ENCODE data around the gene YJEFN3.

Gene YJEFN3

DNA sequence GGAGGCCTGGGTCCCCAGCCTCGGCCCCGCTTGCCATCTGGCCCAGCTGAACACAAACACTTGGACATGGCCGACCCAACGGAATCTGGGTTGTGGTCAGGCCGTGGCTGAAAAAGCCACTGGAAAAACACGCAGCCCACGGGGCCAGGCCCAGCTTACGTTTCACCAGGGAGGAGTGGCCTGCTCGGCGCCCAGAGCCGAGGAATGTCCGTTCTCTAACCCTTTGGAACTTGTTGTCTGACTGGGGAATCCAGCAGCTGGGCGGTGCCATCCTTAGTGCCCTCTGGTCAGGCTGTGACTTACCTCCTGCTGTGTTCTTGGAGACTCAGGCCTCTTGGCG, 23.1 kb downstream of the YJEFN3 start:
- TF ChIP-seq ZNF384 (IDR thresholded peaks at IDR 0.05) (no peak), CTBP1 (IDR thresholded peaks at IDR 0.05; ENCODE audit: borderline replicate concordance) (no peak), SUZ12 (IDR thresholded peaks at IDR 0.05) (no peak), FOXM1 (IDR thresholded peaks at IDR 0.05; ENCODE audit: borderline replicate concordance) (no peak), SP1 (IDR thresholded peaks at IDR 0.05) (no peak)
- DNase-seq (ENCODE audit: extremely low spot score) = no peak
- CTCF ChIA-PET = interaction anchor here (1.6 to 5.1 kb wide), 2 partner anchors 20 to 21 kb away, joined by 3 to 40 read pairs; no protein-coding TSS in a partner anchor
- POLR2A ChIA-PET = no interaction called here

DNA sequence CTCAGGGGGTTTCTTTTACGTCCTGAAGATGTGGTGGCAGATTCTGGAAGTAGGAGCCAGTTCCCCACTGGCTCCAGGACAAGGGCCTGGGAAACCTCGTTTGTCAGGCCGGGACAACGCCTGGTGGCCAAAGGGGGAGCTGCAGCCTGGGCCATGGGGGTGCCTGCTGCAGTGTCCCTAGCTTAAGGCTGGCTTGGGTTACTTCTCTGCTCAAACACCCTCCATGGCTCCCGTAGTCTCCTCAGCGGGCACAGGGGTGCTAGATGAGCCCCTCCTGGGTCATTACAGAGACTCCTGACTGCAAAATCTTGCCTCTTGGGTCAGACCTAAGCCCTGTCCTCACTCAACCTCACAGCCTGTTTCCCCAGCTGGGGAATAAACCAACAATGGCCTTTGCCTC, 24.1 kb downstream of the YJEFN3 start:
- TF ChIP-seq LEF1 (IDR thresholded peaks at IDR 0.05; ENCODE audit: borderline replicate concordance) (no peak), PKNOX1 (IDR thresholded peaks at IDR 0.05) (no peak), SP1 (IDR thresholded peaks at IDR 0.05) (no peak), NFRKB (IDR thresholded peaks at IDR 0.05) (no peak), ARNT (IDR thresholded peaks at IDR 0.05) (no peak), CTBP1 (IDR thresholded peaks at IDR 0.05; ENCODE audit: borderline replicate concordance) (no peak), FOXA1 (IDR thresholded peaks at IDR 0.05) (no peak), ZNF384 (IDR thresholded peaks at IDR 0.05) (no peak), FOXM1 (IDR thresholded peaks at IDR 0.05; ENCODE audit: borderline replicate concordance) (no peak), HDGF (IDR thresholded peaks at IDR 0.05; ENCODE audit: borderline replicate concordance) (no peak), FOXK2 (IDR thresholded peaks at IDR 0.05) (no peak), L3MBTL2 (conservative IDR thresholded peaks at IDR 0.05) (no peak)
- DNase-seq (ENCODE audit: extremely low spot score) = peak; percentile 76
- CTCF ChIA-PET = interaction anchor here (0.7 to 5.1 kb wide), 4 partner anchors 8 to 91 kb away, joined by 3 to 40 read pairs (median 4); partner anchors contain the start of gene GMIP
- POLR2A ChIA-PET = no interaction called here

- DNase-seq (ENCODE audit: extremely low spot score) = no peak
- no peak for TF ChIP-seq NFRKB (IDR thresholded peaks at IDR 0.05)
- no peak for TF ChIP-seq L3MBTL2 (conservative IDR thresholded peaks at IDR 0.05)
- TF ChIP-seq CTBP1 (IDR thresholded peaks at IDR 0.05; ENCODE audit: borderline replicate concordance) = no peak
- TF ChIP-seq PKNOX1 (IDR thresholded peaks at IDR 0.05) = no peak
- no peak for TF ChIP-seq ELF4 (IDR thresholded peaks at IDR 0.05)
- TF ChIP-seq SP1 (IDR thresholded peaks at IDR 0.05) = no peak
- no peak for TF ChIP-seq LEF1 (IDR thresholded peaks at IDR 0.05; ENCODE audit: borderline replicate concordance)
- TF ChIP-seq BHLHE40 (IDR thresholded peaks at IDR 0.05; ENCODE audit: borderline replicate concordance) = no peak
- TF ChIP-seq ZNF384 (IDR thresholded peaks at IDR 0.05) = no peak
- no peak for TF ChIP-seq TARDBP (IDR thresholded peaks at IDR 0.05)
- TF ChIP-seq FOXK2 (IDR thresholded peaks at IDR 0.05) = no peak
- TF ChIP-seq FOXA1 (IDR thresholded peaks at IDR 0.05) = no peak
- TF ChIP-seq HDGF (IDR thresholded peaks at IDR 0.05; ENCODE audit: borderline replicate concordance) = no peak
- no peak for TF ChIP-seq ARNT (IDR thresholded peaks at IDR 0.05)
- TF ChIP-seq FOXM1 (IDR thresholded peaks at IDR 0.05; ENCODE audit: borderline replicate concordance) = no peak
- TF ChIP-seq SUZ12 (IDR thresholded peaks at IDR 0.05) = no peak
- CTCF ChIA-PET = interaction anchor here (0.6 to 5.1 kb wide), 11 partner anchors 9 to 95 kb away, joined by 3 to 40 read pairs (median 4); partner anchors contain the start of gene GMIP
- POLR2A ChIA-PET = interaction anchor here (0.7 to 1.1 kb wide), 2 partner anchors 21 to 38 kb away, joined by 3 to 6 read pairs; partner anchors contain the start of genes NDUFA13 and TSSK6
Observed at GRCh38 chr19:19553670-19554069, 25.0 kb downstream of the YJEFN3 start.

DNA sequence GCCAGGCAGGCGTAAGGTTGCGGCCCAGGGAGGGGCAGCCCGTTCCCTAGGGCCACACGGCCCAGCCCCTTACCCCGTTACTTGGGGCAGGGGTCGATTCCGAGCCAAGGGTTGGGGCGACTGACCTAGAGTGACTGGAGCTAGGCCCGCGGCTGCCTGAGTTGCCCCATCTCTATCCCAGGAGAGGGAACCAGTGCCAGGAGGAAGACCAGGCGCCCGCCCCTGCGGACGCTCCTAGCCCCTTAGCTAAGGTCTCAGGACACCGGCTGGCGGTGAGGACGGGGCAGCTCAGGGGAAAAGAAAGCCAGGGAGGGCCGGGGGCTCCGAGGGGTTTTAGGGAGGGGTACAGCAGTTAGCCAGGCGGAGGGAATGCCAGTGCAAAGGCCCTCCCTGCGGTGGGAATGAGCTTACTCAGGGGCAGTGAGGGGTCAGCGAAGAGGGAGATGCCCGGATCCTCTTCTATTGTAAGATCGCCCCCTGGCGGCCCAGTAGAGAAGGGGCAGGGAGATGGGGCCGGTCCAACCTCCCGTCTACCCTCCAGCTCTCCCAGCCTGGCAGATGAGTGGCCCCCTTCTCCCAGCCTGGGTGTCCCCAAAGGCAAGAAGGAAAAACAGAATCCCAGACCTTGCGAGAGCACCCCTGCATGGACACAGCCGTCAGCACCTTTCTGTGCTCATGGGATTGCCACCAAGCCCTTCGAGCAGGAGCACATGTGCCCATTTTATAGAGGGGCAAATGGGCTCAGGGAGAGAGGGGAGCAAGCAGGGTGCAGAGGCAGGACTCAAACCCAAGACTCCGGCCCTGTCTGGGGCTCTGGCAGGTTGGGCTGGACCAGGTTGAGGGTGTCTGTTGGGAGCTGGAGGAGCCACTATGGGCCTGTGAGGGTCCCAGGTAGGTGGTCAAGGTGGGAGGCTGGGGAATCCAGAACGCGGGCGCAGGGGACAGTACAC, 25.6 kb downstream of the YJEFN3 start:
- TF ChIP-seq ELF4 (IDR thresholded peaks at IDR 0.05) (no peak), CTBP1 (IDR thresholded peaks at IDR 0.05; ENCODE audit: borderline replicate concordance) (no peak), ARNT (IDR thresholded peaks at IDR 0.05) (no peak), NFRKB (IDR thresholded peaks at IDR 0.05) (no peak), L3MBTL2 (conservative IDR thresholded peaks at IDR 0.05) (no peak), HDGF (IDR thresholded peaks at IDR 0.05; ENCODE audit: borderline replicate concordance) (no peak), ZNF384 (IDR thresholded peaks at IDR 0.05) (no peak), BHLHE40 (IDR thresholded peaks at IDR 0.05; ENCODE audit: borderline replicate concordance) (no peak), PKNOX1 (IDR thresholded peaks at IDR 0.05) (no peak), FOXK2 (IDR thresholded peaks at IDR 0.05) (no peak), SP1 (IDR thresholded peaks at IDR 0.05) (no peak), FOXA1 (IDR thresholded peaks at IDR 0.05) (no peak), FOXM1 (IDR thresholded peaks at IDR 0.05; ENCODE audit: borderline replicate concordance) (no peak), TARDBP (IDR thresholded peaks at IDR 0.05) (no peak), SUZ12 (IDR thresholded peaks at IDR 0.05) (no peak), LEF1 (IDR thresholded peaks at IDR 0.05; ENCODE audit: borderline replicate concordance) (no peak)
- POLR2A ChIA-PET = interaction anchor here (0.7 to 1.1 kb wide), 2 partner anchors 22 to 38 kb away, joined by 3 to 6 read pairs; partner anchors contain the start of genes NDUFA13 and TSSK6
- DNase-seq (ENCODE audit: extremely low spot score) = peak; percentile 85
- CTCF ChIA-PET = interaction anchor here (0.6 to 5.1 kb wide), 14 partner anchors 9 to 321 kb away, joined by 3 to 40 read pairs (median 4); partner anchors contain the start of gene GMIP

GRCh38 chr19:19558055-19558454, 29.3 kb downstream of the YJEFN3 start:
- ChIA-PET POLR2A (no interaction called here), CTCF (no interaction called here)
- DNase-seq (ENCODE audit: extremely low spot score) = no peak
- TF ChIP-seq HDGF (IDR thresholded peaks at IDR 0.05; ENCODE audit: borderline replicate concordance) = no peak
- TF ChIP-seq SUZ12 (IDR thresholded peaks at IDR 0.05) = no peak
- TF ChIP-seq ARNT (IDR thresholded peaks at IDR 0.05) = no peak
- TF ChIP-seq LEF1 (IDR thresholded peaks at IDR 0.05; ENCODE audit: borderline replicate concordance) = no peak
- no peak for TF ChIP-seq PKNOX1 (IDR thresholded peaks at IDR 0.05)
- no peak for TF ChIP-seq SP1 (IDR thresholded peaks at IDR 0.05)
- no peak for TF ChIP-seq ZNF384 (IDR thresholded peaks at IDR 0.05)
- no peak for TF ChIP-seq CTBP1 (IDR thresholded peaks at IDR 0.05; ENCODE audit: borderline replicate concordance)
- no peak for TF ChIP-seq ELF4 (IDR thresholded peaks at IDR 0.05)
- TF ChIP-seq FOXK2 (IDR thresholded peaks at IDR 0.05) = no peak
- no peak for TF ChIP-seq FOXM1 (IDR thresholded peaks at IDR 0.05; ENCODE audit: borderline replicate concordance)
- no peak for TF ChIP-seq FOXA1 (IDR thresholded peaks at IDR 0.05)
- no peak for TF ChIP-seq L3MBTL2 (conservative IDR thresholded peaks at IDR 0.05)
- TF ChIP-seq NFRKB (IDR thresholded peaks at IDR 0.05) = no peak
- TF ChIP-seq TARDBP (IDR thresholded peaks at IDR 0.05) = no peak
- no peak for TF ChIP-seq BHLHE40 (IDR thresholded peaks at IDR 0.05; ENCODE audit: borderline replicate concordance)

Measured in HEK293T (cell line).